HG02678 (cell line): ENCODE data around the gene GALNT10.
A peak's percentile ranks its signal among the peaks of the same experiment; 100 is the strongest.
"Not testable (repeated sequence)": the region's sequence is repeated elsewhere in the genome, so short reads cannot be mapped to it uniquely, and the experiment has no call there.

Source experiments
- ATAC-seq: cut with Tn5 transposase; IDR thresholded peaks from one replicate; pipeline ENCODE4 v1.9.1; 2021; ENCODE audit warnings: mild to moderate bottlenecking, moderate library complexity; ENCODE audit not compliant: unreplicated experiment

GALNT10 gene

GRCh38 chr5:154346427-154346826 lies 155.9 kb downstream of the GALNT10 start:
- ATAC-seq = no peak

DNA sequence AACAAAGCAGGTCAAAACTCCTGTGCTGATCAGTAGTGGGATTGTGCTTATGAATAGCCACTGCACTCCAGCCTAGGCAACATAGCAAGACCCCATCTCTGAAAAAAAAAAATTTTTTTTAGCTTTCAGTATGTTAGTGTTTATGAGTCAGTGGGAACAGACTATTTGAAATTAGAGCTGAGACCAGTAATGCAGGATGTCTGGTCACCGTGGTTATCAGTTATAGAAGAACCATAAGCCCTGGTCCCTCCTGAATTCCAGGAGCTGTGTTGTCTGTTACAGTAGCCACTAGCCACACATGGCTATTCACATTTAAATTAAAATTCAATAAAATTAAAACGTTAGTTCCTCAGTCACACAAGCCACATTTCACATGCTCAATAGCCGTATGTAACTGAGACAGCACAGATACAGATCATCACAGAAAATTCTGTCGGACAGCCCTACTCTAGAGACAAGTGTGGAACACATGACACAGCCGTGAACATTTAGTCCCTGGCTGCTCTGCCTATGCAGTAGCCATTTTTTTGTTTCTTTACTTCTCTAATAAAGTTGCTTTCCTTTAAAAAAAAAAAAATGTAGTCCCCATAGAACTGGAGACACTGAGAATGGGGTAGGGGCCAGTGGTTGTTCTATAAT lies 159.2 kb downstream of the GALNT10 start:
- ATAC-seq = no peak

DNA sequence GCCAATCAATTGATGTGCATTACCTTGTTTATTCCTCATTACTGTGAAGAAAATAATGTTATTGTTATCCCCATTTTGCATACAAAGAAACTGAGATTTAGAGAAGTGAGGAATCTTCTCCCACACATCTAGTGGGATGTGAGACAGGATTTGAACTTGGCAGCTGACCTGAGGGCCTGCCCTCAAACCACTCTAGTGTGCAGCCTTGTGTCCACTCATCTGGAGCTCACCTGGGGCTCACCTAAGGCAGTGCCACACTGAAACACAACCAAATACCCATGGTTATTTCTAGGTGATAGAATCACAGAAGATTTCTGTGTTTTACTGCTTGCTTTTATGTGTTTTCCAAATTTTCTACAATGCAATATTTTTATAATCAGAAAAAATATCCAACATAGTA lies 160.6 kb downstream of the GALNT10 start:
- no peak for ATAC-seq

GRCh38 chr5:154351566-154351965 lies 161.0 kb downstream of the GALNT10 start:
- peak; percentile 65 for ATAC-seq

DNA sequence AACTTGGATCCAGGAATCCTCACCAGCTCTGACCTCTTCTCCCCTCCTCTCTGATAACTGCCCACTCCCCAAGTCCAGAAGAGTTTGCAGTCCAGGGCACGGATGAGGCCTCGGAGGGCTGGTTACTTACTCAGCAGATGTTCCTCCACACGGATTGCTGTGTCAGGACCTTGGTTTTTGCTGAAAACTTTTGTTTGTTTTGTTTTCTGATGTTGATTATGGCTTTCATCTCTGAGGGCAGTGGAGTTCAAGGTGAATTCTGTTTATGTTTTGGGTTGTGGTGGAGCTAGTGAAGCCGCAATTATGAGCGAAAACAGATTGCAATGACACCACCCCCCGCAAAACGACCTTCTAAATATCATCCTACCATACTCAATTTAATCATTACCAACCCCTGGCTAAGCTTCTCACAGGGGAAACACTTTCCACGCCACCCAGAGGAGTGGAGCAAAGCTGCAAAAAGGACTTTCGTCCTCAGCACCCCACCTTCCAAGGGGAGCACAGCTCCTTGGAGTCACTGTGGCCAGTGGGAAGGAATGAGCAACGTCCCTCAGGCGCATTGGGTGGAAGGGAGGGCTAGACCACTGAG lies 162.5 kb downstream of the GALNT10 start:
- ATAC-seq = no peak

DNA sequence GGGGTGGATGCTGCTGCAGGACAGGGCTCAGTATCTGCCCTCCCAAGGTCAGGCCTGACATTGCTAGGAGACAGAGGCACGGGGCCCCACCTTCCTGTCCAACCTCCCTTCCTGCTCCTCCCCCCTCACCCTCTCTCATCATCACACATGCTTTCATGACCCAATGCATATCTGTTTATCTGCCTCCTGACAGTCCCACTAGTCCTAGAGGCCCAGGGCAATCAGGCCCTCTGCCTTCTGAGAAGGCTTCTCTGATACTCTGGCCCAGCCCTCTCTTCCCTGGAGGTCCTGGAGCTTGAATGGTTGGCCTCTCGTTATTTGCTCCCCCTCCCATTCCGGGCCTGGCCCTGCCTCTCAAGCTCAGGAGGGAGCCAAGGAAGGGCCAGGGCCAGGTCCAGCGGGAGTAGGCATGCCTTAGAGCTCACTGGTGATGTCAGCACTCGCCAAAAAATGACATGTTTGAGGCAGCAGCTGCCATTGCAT lies 164.6 kb downstream of the GALNT10 start:
- ATAC-seq = no peak

- ATAC-seq = no peak
Measured at GRCh38 chr5:154356020-154356655, 165.6 kb downstream of the GALNT10 start.

DNA sequence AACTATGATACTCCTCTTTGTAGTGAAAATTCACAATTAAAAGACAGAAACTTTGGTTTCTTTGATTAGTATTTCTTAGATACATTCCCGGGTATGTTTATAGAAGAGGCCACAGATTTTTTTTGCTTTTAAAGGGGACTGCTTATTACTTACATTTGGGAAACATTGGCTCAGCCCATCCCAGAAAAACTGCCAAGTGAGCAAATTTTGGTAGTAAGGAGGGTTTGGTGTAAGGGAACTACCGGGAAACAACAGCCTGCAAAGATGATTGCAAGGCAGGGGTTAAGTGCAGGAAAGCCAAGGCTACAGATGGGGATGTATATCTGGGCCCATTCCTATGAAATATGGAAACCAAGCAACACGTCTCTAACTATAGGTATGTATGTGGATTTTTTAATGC lies 166.4 kb downstream of the GALNT10 start:
- ATAC-seq = no peak

- no peak for ATAC-seq
Measured at GRCh38 chr5:154358516-154359220, 168.1 kb downstream of the GALNT10 start.

DNA sequence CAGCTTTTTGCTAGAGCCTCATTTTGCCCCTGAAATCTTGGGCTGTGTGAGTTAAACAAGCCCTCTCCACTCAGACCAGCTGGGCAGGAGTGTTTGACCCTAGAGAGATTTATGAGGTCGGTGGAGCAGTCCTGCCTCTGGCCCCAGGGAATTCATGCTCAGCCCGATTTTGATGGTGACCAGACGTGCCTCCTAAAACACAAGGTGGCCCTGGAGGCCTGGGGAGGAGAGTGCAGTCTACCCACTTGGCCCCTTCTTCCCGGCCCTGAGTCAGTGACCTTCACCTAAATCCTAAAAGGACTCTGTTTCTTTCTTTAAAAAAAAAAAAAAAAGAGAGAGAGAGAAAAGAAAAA lies 168.7 kb downstream of the GALNT10 start:
- no peak for ATAC-seq

DNA sequence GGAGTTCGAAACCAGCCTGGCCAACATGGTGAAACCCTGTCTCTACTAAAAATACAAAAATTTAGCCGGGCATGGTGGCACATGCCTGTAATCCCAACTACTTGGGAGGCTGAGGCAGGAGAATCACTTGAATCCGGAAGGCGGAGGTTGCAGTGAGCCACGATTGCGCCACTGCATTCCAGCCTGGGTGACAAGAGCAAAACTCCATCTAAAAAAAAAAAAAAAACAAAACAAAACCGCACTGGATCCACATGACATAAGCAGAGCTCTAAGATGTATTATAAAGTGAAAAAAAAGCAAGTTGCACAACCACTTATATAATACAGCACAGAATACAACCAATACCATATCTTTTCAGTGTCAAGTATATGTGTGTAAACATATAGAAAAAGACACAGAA lies 169.7 kb downstream of the GALNT10 start:
- ATAC-seq = not testable (repeated sequence)

DNA sequence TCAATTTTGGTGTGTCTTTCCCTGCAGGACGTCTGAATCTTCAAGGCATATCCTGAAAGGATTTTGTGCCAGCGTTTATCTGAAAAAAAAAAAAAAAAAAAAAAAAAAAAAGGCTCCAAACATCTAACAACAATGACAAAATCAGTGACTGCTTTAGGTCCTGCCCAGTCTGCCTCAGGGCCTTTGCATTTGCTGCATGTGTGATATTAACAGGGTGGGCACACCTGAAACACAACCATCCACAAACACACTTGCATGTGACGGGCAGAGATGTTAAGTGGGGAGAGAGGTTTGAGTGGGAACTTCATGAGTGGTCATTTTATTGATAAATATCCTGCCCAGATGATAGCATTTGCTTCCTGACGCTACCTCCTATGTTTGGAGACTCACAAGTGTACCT lies 172.9 kb downstream of the GALNT10 start:
- ATAC-seq = no peak

DNA sequence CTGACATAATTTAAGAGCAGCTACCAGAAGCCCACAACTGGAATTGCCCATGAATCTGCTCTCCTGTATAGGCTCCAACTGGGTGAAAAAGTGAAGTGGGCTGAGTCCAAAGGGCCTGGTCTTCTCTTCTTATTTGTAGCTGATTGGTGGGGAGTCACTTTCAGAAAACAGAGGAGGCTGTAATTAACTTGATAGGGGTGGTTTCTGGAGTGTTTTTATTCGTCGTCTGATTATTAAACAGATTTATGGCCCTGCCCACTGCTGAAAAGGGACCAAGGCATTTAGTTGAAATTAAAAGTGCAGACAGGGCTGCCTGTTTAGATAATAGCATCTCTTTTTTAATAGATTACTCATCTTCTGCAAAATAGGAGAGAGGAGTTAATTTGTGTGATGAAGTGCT lies 174.2 kb downstream of the GALNT10 start:
- no peak for ATAC-seq

DNA sequence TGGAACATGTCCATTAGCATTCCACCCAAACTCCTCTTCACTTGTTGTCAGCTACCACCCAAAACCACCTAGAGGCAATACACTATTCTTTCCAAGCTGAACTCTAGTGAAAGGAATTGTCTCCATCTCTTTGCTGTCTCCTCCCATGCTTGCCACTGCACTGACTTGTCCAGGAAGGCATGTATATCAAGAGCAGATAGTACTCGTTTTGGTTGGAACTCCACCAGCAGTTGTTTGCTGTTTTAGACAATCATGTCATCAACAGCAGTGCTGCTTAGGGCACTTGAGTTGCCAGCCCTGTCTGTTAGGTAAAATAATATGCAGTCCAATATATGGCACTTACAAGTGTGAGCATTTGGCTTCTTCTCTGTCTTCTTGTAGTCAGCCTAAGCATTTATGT lies 175.3 kb downstream of the GALNT10 start:
- no peak for ATAC-seq

- no peak for ATAC-seq
Measured at GRCh38 chr5:154366353-154366752, 175.8 kb downstream of the GALNT10 start.

- ATAC-seq = no peak
Measured at GRCh38 chr5:154367101-154367500, 176.6 kb downstream of the GALNT10 start.

- no peak for ATAC-seq
Measured at GRCh38 chr5:154368041-154368800, 177.7 kb downstream of the GALNT10 start.

DNA sequence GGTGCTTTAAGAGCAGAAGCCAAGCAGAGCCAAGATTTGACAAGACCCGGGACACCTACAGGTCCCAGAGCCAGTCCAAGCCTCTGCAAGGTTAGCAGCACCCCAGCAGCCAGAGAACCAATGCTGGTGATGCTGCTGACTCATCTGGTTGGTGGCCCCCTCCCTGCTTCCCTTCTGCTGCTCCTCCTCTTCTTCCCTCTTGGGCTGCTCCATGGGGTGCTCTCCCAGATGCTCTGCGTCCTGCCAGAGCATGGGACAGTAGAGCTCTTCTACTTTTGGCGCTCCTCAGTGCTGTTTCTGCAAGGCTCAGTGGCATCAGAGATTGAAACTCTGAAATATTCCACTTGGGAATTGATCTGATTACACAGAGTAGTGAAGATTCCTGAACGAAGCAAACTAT lies 179.1 kb downstream of the GALNT10 start:
- no peak for ATAC-seq

GRCh38 chr5:154370119-154370518 lies 179.6 kb downstream of the GALNT10 start:
- ATAC-seq = no peak

DNA sequence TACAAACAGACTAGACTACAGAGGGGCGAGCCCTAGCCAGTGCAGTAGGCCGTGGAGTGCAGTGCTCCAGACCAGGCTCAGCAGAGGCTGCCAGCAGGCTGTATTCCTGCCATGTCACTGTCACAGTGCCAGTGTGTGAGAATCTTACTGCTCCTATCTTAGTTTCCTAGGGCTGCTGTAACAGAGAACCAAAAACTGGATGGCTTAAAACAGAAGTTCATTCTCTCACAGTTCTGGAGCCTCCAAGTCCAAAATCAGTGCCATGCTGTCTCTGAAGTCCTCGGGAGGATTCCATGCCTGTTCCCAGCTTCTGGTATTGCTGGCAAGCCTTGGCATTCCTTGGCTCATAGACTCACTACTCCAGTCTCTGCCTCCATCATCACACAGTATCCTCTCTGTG lies 180.3 kb downstream of the GALNT10 start:
- ATAC-seq = no peak

GRCh38 chr5:154371687-154372086 lies 181.2 kb downstream of the GALNT10 start:
- ATAC-seq = no peak
